ENCODE measurements around the gene SEC14L2.
A peak's percentile ranks its signal among the peaks of the same experiment; 100 is the strongest.
"Not testable (repeated sequence)": the region's sequence is repeated elsewhere in the genome, so short reads cannot be mapped to it uniquely, and the experiment has no call there.

SEC14L2 gene

GRCh38 chr22:30402028-30402765 lies 5.4 kb downstream of the SEC14L2 start:
- peak overlapping the region; percentile 59 for H3K27ac ChIP-seq
- DNase-seq (ENCODE audit: low spot score), result no peak
- CTCF ChIA-PET, result no interaction called here
- TF ChIP-seq, protein P1, sequence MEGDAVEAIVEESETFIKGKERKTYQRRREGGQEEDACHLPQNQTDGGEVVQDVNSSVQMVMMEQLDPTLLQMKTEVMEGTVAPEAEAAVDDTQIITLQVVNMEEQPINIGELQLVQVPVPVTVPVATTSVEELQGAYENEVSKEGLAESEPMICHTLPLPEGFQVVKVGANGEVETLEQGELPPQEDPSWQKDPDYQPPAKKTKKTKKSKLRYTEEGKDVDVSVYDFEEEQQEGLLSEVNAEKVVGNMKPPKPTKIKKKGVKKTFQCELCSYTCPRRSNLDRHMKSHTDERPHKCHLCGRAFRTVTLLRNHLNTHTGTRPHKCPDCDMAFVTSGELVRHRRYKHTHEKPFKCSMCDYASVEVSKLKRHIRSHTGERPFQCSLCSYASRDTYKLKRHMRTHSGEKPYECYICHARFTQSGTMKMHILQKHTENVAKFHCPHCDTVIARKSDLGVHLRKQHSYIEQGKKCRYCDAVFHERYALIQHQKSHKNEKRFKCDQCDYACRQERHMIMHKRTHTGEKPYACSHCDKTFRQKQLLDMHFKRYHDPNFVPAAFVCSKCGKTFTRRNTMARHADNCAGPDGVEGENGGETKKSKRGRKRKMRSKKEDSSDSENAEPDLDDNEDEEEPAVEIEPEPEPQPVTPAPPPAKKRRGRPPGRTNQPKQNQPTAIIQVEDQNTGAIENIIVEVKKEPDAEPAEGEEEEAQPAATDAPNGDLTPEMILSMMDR (conservative IDR thresholded peaks at IDR 0.05; ENCODE audit: low read depth), result no peak
- POLR2A ChIA-PET (ENCODE audit: low non-redundant PET), result no interaction called here

DNA sequence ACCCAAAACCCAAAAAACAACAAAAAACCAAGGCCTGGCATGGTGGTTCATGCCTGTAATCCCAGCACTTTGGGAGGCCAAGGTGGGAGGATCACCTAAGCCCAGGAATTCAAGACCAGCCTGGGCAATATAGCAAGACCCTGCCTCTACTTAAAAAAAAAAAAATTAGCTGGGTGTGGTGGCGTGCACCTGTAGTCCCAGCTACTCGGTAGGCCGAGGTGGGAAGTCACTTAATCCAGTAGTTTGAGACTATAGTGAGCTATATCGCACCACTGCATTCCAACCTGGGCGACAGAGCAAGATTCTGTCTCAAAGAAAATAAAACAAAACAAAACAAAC lies 5.9 kb downstream of the SEC14L2 start:
- POLR2A ChIA-PET (ENCODE audit: low non-redundant PET); DNase-seq (ENCODE audit: low spot score): not testable (repeated sequence)

GRCh38 chr22:30404307-30404706 lies 7.5 kb downstream of the SEC14L2 start:
- TF ChIP-seq, protein P1 (conservative IDR thresholded peaks at IDR 0.05; ENCODE audit: low read depth), result no peak
- ChIA-PET POLR2A (ENCODE audit: low non-redundant PET) (no interaction called here), CTCF (no interaction called here)
- peak overlapping the region; percentile 17; the same call in 1 of the 2 replicates for H3K27ac ChIP-seq
- no peak for DNase-seq (ENCODE audit: low spot score)

More for the DNA sequence above, 5.9 kb downstream of the SEC14L2 start:
- CTCF ChIA-PET, H3K27ac ChIP-seq: not testable (repeated sequence)

- H3K27ac ChIP-seq, result no peak overlapping the region
- TF ChIP-seq, protein P1 (conservative IDR thresholded peaks at IDR 0.05; ENCODE audit: low read depth), result no peak
Observed at GRCh38 chr22:30405731-30406130, 8.9 kb downstream of the SEC14L2 start.

GRCh38 chr22:30406400-30406799 lies 9.6 kb downstream of the SEC14L2 start:
- no peak for DNase-seq (ENCODE audit: low spot score)
- H3K27ac ChIP-seq, result no peak overlapping the region
- TF ChIP-seq, protein P1 (conservative IDR thresholded peaks at IDR 0.05; ENCODE audit: low read depth), result no peak
- POLR2A ChIA-PET (ENCODE audit: low non-redundant PET), result no interaction called here
- CTCF ChIA-PET, result no interaction called here

More at GRCh38 chr22:30405731-30406130, 8.9 kb downstream of the SEC14L2 start:
- no peak for DNase-seq (ENCODE audit: low spot score)
- ChIA-PET POLR2A (ENCODE audit: low non-redundant PET) (no interaction called here), CTCF (no interaction called here)

DNA sequence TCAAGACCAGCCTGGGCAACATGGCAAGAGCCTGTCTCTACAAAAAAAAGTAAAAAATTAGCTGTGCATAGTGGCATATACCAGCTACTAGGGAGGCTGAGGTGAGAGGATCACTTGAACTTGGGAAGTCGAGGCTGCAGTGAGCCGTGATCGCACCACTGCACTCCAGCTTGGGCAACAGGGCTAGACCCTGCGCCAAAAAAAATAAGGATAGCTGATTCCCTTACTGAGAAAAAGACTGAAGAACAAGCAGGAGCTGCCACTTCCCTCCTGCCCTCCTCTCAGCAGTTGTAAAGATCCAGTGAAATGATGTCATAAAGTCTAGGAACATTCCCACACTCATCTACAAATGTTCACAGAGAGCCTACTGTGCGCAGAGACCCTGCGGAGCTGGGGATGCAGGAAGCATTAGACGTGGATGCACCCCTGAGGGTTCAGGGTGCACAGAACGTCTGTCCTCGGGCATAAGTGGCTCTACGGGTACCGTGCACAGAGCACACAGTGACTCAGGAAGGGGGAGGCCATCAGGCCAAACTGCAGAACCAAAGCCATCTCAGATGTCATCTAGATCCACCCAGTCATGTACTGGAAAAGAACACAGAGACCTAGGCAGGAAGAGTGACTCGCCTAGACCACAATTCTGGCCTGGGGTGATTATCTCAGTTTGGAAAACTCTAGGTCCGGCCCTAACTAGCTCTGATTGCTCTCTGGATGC lies 11.7 kb downstream of the SEC14L2 start:
- peak overlapping the region; percentile 70 for H3K27ac ChIP-seq
- ChIA-PET POLR2A (ENCODE audit: low non-redundant PET) (no interaction called here), CTCF (no interaction called here)
- no peak for DNase-seq (ENCODE audit: low spot score)
- TF ChIP-seq, protein P1 (conservative IDR thresholded peaks at IDR 0.05; ENCODE audit: low read depth), result no peak

- CTCF ChIA-PET, result interaction anchor here (1.1 kb wide), 1 partner anchor 9 kb away, joined by 3 read pairs; no protein-coding TSS in a partner anchor
- DNase-seq (ENCODE audit: low spot score), result peak; percentile 30
- POLR2A ChIA-PET (ENCODE audit: low non-redundant PET), result no interaction called here
- TF ChIP-seq, protein P1 (conservative IDR thresholded peaks at IDR 0.05; ENCODE audit: low read depth), result no peak
- H3K27ac ChIP-seq, result peak overlapping the region; percentile 70
Observed at GRCh38 chr22:30411780-30412179, 15.0 kb downstream of the SEC14L2 start.
